Tibial artery (tissue), 4 donors: ENCODE data around the gene DIDO1.

ENCODE experiments used
- DNase-seq, 2 donors: peaks; one replicate each; pipeline ENCODE4 v3.0.0-alpha.2; 2019
- H3K27ac ChIP-seq, 2 donors: fragments of 200-600 bp; sonication (generic) in 1 of 2; 1 replicate in 1 of 2; 2 replicates in 1 of 2; pipeline ENCODE4 v1.5.1; 2018 to 2019; ENCODE audit warnings: mild to moderate bottlenecking in 1 of 2
- H3K27me3 ChIP-seq, 2 donors: fragments of 200-600 bp; sonication (generic) in 1 of 2; one replicate each; pipeline versions ENCODE4 v1.5.1 to v1.6.0; 2016 to 2019
- H3K36me3 ChIP-seq, 3 donors: fragments of 200-600 bp; sonication (generic) in 2 of 3; one replicate each; pipeline ENCODE4 v1.5.1; 2016 to 2019; ENCODE audit warnings: mild to moderate bottlenecking in 2 of 3
- H3K4me1 ChIP-seq, 4 donors: fragments of 200-600 bp; sonication (generic) in 2 of 4; 1 replicate in 3 of 4; 2 replicates in 1 of 4; pipeline ENCODE4 v1.5.1; 2016 to 2019
- H3K4me3 ChIP-seq, 2 donors: fragments of 200-600 bp; sonication (generic) in 1 of 2; 1 replicate in 1 of 2; 2 replicates in 1 of 2; pipeline ENCODE4 v1.5.1; 2018 to 2019; ENCODE audit warnings: mild to moderate bottlenecking in 2 of 2
- H3K9me3 ChIP-seq, 3 donors: fragments of 200-600 bp; sonication (generic) in 1 of 3; one replicate each; pipeline ENCODE4 v1.5.1; 2016 to 2019
- intact Hi-C: fragments of 100-400 bp; cut with DNase I; formaldehyde crosslinking; loops from one replicate; pipeline ENCODE4 v1.15.0; 2023; ENCODE audit warnings: low total_unique reads
- TF ChIP-seq, protein P1 (sequence below), 2 experiments: fragments of 200-600 bp in 1 of 2; fragments of 450-650 bp in 1 of 2; IDR thresholded peaks; one replicate each; pipeline ENCODE4 v1.5.1; 2017 to 2019; ENCODE audit warnings: antibody characterized with exemption in 2 of 2, mild to moderate bottlenecking in 1 of 2, moderate library complexity in 1 of 2

The DIDO1 gene

GRCh38 chr20:62967628-62968351 is 41.5 kb upstream of the DIDO1 start:
- TF ChIP-seq, protein P1, sequence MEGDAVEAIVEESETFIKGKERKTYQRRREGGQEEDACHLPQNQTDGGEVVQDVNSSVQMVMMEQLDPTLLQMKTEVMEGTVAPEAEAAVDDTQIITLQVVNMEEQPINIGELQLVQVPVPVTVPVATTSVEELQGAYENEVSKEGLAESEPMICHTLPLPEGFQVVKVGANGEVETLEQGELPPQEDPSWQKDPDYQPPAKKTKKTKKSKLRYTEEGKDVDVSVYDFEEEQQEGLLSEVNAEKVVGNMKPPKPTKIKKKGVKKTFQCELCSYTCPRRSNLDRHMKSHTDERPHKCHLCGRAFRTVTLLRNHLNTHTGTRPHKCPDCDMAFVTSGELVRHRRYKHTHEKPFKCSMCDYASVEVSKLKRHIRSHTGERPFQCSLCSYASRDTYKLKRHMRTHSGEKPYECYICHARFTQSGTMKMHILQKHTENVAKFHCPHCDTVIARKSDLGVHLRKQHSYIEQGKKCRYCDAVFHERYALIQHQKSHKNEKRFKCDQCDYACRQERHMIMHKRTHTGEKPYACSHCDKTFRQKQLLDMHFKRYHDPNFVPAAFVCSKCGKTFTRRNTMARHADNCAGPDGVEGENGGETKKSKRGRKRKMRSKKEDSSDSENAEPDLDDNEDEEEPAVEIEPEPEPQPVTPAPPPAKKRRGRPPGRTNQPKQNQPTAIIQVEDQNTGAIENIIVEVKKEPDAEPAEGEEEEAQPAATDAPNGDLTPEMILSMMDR (IDR thresholded peaks at IDR 0.05): no peak
- H3K4me1 ChIP-seq: peaks cover 0 to 4% (median 4%) of the 10 kb centered on the region in 4 donors
- peaks cover 0 to 16% (median 7%) of the 10 kb centered on the region in 3 donors for H3K36me3 ChIP-seq
- no peak overlapping the region for H3K4me3 ChIP-seq
- H3K27me3 ChIP-seq: peaks cover 0 to 25% of the 10 kb centered on the region in 2 donors
- intact Hi-C loops: no loop called here
- no peaks in the 10 kb centered on the region for H3K9me3 ChIP-seq
- DNase-seq: no peak
- no peak overlapping the region for H3K27ac ChIP-seq

DNA sequence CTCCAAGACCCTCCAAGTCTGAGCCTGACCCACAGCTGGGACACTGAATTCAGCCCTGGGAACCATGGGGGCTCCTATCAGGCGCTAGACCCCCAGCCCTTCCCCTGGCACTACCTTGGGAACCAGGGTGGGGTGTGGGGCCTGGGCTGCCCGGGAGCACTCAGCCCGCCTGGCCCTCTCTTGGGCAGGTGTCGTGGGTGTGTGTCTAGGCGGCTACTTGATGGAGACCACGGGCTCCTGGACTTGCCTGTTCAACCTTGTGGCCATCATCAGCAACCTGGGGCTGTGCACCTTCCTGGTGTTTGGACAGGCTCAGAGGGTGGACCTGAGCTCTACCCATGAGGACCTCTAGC is 40.8 kb upstream of the DIDO1 start:
- TF ChIP-seq, protein P1 (IDR thresholded peaks at IDR 0.05): no peak
- H3K36me3 ChIP-seq: peaks cover 0 to 19% (median 7%) of the 10 kb centered on the region in 3 donors
- no peak for DNase-seq
- intact Hi-C loops: no loop called here
- no peak overlapping the region for H3K27ac ChIP-seq
- no peaks in the 10 kb centered on the region for H3K4me1 ChIP-seq
- no peaks in the 10 kb centered on the region for H3K9me3 ChIP-seq
- H3K4me3 ChIP-seq: no peak overlapping the region
- H3K27me3 ChIP-seq: peaks cover 0 to 19% of the 10 kb centered on the region in 2 donors

- H3K36me3 ChIP-seq: peaks cover 0 to 19% (median 7%) of the 10 kb centered on the region in 3 donors
- no peaks in the 10 kb centered on the region for H3K4me1 ChIP-seq
- no peak for DNase-seq
- H3K27ac ChIP-seq: no peak overlapping the region
- no peak overlapping the region for H3K4me3 ChIP-seq
- peaks cover 0 to 16% of the 10 kb centered on the region in 2 donors for H3K27me3 ChIP-seq
- intact Hi-C loops: no loop called here
- no peaks in the 10 kb centered on the region for H3K9me3 ChIP-seq
- TF ChIP-seq, protein P1 (IDR thresholded peaks at IDR 0.05): no peak
Measured at GRCh38 chr20:62966212-62967148, 40.2 kb upstream of the DIDO1 start.

DNA sequence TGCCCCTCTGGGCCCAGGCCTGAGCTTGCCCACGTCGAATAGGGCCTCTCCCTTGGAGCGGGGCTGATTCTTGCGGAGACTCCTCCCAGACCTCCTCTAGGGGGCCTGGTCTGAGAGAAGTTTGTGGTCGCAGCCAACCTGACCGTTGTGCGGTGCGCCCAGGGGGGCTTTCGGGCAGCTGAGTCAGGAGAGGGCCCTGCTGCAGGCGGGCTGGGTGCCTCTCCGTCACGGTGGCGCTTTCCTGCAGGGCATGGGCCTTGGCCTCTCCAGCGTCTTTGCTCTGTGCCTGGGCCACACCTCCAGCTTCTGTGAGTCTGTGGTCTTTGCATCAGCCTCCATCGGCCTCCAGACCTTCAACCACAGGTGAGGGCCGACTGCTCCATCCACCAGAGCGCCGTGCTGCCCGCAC is 39.1 kb upstream of the DIDO1 start:
- Histone ChIP-seq H3K27ac (no peak overlapping the region), H3K36me3 (peaks cover 0 to 19% (median 7%) of the 10 kb centered on the region in 3 donors), H3K27me3 (peaks cover 0 to 6% of the 10 kb centered on the region in 2 donors), H3K4me3 (no peak overlapping the region), H3K4me1 (no peaks in the 10 kb centered on the region), H3K9me3 (no peaks in the 10 kb centered on the region)
- intact Hi-C loops: no loop called here
- no peak for DNase-seq
- TF ChIP-seq, protein P1 (IDR thresholded peaks at IDR 0.05): no peak

GRCh38 chr20:62964700-62965099 is 38.4 kb upstream of the DIDO1 start:
- H3K27me3 ChIP-seq: no peaks in the 10 kb centered on the region
- intact Hi-C loops: no loop called here
- H3K4me3 ChIP-seq: no peak overlapping the region
- TF ChIP-seq, protein P1 (IDR thresholded peaks at IDR 0.05): no peak
- no peak overlapping the region for H3K27ac ChIP-seq
- no peaks in the 10 kb centered on the region for H3K4me1 ChIP-seq
- no peaks in the 10 kb centered on the region for H3K9me3 ChIP-seq
- DNase-seq: no peak
- H3K36me3 ChIP-seq: peaks cover 0 to 19% (median 7%) of the 10 kb centered on the region in 3 donors
